WERI-Rb-1 (cell line): Measurements from ENCODE around the gene SPOCD1.

ENCODE experiments used
- DNase-seq: peaks from one replicate; pipeline ENCODE4 v3.0.0-alpha.2; 2020
- H3K27ac ChIP-seq: fragments of 250-450 bp; sonication (Bioruptor Pico); 2 replicates; pipeline ENCODE4 v1.5.1; 2020; ENCODE audit warnings: mild to moderate bottlenecking, moderate library complexity
- H3K27me3 ChIP-seq: fragments of 250-450 bp; sonication (Bioruptor Pico); 2 replicates; pipeline ENCODE4 v1.5.1; 2021; ENCODE audit warnings: mild to moderate bottlenecking, low read depth, moderate library complexity; ENCODE audit not compliant: insufficient read depth, severe bottlenecking
- H3K36me3 ChIP-seq: fragments of 250-450 bp; sonication (Bioruptor Pico); 2 replicates; pipeline ENCODE4 v1.5.1; 2020; ENCODE audit warnings: mild to moderate bottlenecking, moderate library complexity
- H3K4me3 ChIP-seq: 2 replicates; pipeline ENCODE4 v1.5.1; 2011; ENCODE audit warnings: low read depth, mild to moderate bottlenecking, control low read depth, low read length
- H3K9me3 ChIP-seq: fragments of 250-450 bp; sonication (Bioruptor Pico); 2 replicates; pipeline ENCODE4 v1.5.1; 2021; ENCODE audit warnings: mild to moderate bottlenecking, moderate library complexity; ENCODE audit not compliant: severe bottlenecking
- CTCF ChIP-seq: IDR thresholded peaks from 2 replicates; pipeline ENCODE4 v1.5.1; 2011; ENCODE audit warnings: low read depth, mild to moderate bottlenecking, control low read depth, inconsistent platforms, low read length

Gene SPOCD1

GRCh38 chr1:31846484-31846883 lies 30.7 kb upstream of the SPOCD1 start:
- H3K27me3 ChIP-seq, result no peaks in the 10 kb centered on the region
- no peak overlapping the region for H3K4me3 ChIP-seq
- no peak overlapping the region for H3K27ac ChIP-seq
- no peak for TF ChIP-seq CTCF
- no peak for DNase-seq
- H3K36me3 ChIP-seq, result no peaks in the 10 kb centered on the region
- no peaks in the 10 kb centered on the region for H3K9me3 ChIP-seq

GRCh38 chr1:31843506-31843905 lies 27.7 kb upstream of the SPOCD1 start:
- no peak overlapping the region for H3K4me3 ChIP-seq
- DNase-seq, result no peak

GRCh38 chr1:31839662-31840343 lies 24.0 kb upstream of the SPOCD1 start:
- H3K27me3 ChIP-seq, result no peaks in the 10 kb centered on the region
- DNase-seq, result no peak
- no peaks in the 10 kb centered on the region for H3K9me3 ChIP-seq
- no peak overlapping the region for H3K27ac ChIP-seq
- TF ChIP-seq CTCF, result no peak
- no peaks in the 10 kb centered on the region for H3K36me3 ChIP-seq
- no peak overlapping the region for H3K4me3 ChIP-seq

More at GRCh38 chr1:31843506-31843905, 27.7 kb upstream of the SPOCD1 start:
- H3K36me3 ChIP-seq, result no peaks in the 10 kb centered on the region
- no peak overlapping the region for H3K27ac ChIP-seq
- H3K27me3 ChIP-seq, result no peaks in the 10 kb centered on the region
- TF ChIP-seq CTCF, result no peak
- H3K9me3 ChIP-seq, result no peaks in the 10 kb centered on the region

GRCh38 chr1:31837451-31838158 lies 21.8 kb upstream of the SPOCD1 start:
- no peak for DNase-seq
- Histone ChIP-seq H3K36me3 (no peaks in the 10 kb centered on the region), H3K4me3 (no peak overlapping the region), H3K9me3 (no peaks in the 10 kb centered on the region), H3K27me3 (no peaks in the 10 kb centered on the region), H3K27ac (no peak overlapping the region)
- no peak for TF ChIP-seq CTCF

GRCh38 chr1:31836638-31837037 lies 20.8 kb upstream of the SPOCD1 start:
- DNase-seq, result no peak
- Histone ChIP-seq H3K36me3 (no peaks in the 10 kb centered on the region), H3K9me3 (no peaks in the 10 kb centered on the region), H3K27ac (no peak overlapping the region), H3K4me3 (no peak overlapping the region), H3K27me3 (no peaks in the 10 kb centered on the region)
- no peak for TF ChIP-seq CTCF

GRCh38 chr1:31835415-31835814 lies 19.6 kb upstream of the SPOCD1 start:
- no peak for TF ChIP-seq CTCF
- DNase-seq, result no peak
- Histone ChIP-seq H3K27ac (no peak overlapping the region), H3K36me3 (no peaks in the 10 kb centered on the region), H3K4me3 (no peak overlapping the region), H3K9me3 (no peaks in the 10 kb centered on the region), H3K27me3 (no peaks in the 10 kb centered on the region)
